NCI-H82 treated with DMSO at 0.1 percent for 48 hours (cell line): ENCODE data around the gene ARHGDIG.
"Not testable (repeated sequence)": the region's sequence is repeated elsewhere in the genome, so short reads cannot be mapped to it uniquely, and the experiment has no call there.

Source experiments
- DNase-seq: peaks from one replicate; lab custom pipeline; 2025; ENCODE audit not compliant: unreplicated experiment; lab: John Stamatoyannopoulos, UW

Gene ARHGDIG

DNA sequence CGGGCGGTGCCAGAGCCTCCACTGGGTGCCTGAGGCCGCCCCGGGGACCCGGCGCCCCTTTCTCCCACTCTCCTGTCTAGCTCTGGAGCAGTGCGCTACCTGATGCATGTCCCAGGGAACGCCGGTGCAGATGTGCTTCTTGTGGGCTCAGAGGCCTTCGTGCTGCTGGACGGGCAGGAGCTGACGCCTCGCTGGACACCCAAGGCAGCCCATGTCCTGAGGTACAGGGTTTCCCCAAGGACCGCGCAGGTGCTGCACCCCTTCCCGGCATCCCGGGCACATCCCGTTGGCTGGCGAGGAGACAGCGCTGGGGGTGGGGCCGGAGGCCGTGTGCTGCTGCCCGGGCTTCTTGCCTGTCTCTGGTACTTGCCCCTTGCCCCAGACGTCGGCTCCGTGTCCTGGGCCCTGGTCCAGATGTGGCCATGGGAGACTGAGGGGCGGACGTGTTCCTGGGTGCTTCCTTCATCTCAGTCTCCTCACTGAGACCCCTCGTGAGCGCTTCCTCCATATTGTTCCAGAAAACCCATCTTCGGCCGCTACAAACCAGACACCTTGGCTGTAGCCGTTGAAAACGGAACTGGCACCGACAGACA, 17.1 kb upstream of the ARHGDIG start:
- no peak for DNase-seq

DNA sequence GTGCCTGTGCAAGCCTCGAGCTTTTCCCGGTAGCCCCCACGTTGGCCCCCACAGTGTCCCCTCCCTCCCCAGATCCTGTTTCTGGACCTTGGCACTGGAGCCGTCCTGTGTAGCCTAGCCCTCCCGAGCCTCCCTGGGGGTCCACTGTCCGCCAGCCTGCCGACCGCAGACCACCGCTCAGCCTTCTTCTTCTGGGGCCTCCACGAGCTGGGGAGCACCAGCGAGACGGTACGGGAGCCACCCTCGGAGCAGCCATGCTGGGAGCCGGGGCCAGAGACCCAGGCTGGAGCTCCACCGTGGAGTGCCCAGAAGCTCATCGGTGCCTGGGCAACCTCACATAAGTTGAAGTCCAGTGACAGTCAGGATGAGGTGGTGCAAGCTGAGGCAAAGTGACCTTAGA, 16.4 kb upstream of the ARHGDIG start:
- no peak for DNase-seq

DNA sequence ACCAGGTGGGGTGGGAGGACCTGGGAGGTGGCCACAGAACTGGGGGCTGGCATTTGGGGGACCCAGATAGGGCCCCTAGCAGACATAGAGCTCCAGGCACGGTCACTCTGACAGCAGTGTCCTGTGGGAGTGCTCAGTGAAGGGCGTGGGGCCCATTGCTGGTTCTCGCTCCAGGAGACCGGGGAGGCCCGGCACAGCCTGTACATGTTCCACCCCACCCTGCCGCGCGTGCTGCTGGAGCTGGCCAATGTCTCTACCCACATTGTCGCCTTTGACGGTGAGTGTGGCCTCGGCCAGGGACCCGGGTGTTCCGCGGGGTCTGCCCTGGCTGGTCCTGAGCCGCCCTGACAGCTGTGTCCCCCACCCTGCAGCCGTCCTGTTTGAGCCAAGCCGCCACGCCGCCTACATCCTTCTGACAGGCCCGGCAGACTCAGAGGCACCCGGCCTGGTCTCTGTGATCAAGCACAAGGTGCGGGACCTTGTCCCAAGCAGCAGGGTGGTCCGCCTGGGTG, 15.9 kb upstream of the ARHGDIG start:
- no peak for DNase-seq

DNA sequence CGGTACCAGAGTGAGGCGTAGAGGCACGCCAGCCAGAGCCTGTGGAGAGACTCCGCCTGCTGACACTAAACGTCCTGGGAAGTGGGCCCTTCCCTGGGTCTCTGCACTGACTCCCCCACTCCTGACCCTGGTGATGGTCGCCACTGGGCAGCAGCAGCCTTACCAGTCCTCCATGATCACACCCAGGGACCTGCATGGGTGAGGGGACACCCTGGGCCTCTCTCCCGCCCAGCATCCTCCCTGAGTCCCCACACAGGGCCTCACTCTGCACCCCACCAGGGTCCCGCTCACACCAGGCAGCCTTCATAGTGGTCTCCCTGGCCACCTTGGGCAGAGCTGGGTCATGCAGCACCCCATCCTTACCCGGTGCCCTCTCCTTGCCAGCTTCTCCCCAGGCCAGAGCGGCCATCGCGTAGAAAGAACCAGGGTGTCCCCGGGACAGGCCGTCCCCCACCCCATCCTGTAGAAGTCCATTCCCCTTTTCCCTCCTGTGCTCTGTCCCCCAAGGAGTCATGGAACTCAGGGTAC, 15.3 kb upstream of the ARHGDIG start:
- no peak for DNase-seq

DNA sequence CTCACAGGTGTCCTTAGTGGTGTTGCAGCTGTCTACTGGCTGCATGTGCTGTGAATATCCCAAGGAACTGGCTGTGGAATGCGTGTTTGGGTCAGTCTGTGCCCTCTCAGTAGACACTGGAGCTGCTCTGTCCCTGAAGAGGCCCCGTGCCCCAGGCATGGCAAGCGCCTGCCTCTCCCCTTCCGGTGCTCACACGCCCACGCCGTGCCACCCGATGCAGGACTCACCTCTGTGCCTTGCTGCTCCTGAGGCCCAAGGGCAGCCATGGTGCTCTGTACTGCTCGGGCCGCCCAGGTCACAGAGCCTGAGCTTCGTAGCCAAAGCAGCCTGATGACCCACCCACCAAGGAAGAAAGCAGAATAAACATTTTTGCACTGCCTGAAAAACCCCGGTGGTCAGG, 14.7 kb upstream of the ARHGDIG start:
- DNase-seq = no peak

DNA sequence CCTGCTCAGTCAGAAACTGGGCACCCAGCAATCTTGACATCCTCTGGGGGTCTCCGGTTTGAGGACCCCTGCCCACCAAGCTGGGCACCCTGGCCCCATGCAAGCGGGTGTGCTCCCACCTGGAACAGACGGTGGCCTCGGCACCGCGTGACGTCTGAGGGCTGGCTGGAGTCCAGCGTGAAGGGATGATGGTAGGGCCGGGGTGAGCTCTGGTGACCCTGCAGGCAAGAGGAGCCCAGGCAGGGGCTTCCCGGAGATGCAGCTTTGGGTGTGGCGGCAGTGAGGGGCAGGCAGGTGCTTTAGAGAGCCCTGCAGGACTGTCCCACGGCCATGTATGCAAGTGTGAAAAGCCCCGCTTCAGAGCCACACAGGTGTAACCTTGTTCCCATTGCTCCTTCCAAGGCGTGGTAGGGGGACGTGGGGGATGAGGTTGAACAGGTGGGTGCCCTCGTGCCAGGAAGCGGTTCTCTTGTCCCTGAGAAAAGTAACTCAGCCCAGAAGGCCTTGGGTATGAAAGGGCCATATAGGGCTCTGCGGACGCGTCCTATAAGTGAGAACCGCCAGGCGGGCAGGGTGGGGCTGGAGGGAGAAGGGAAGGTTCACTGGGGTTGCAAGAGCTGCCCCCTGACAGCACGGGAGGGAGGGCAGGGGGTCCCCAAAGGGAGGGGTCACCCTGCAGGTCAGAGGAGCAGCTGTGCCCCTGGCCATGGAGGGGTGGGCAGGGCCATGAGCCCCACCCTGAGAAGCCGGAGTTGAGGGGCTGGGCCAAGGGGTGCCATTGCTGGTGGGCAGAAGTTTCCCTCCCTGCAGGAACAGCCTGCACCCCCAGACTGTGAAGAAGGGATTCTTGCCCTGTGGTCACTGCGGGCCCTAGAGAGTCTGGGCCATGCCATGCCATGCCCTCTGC, 13.9 kb upstream of the ARHGDIG start:
- DNase-seq = no peak

DNA sequence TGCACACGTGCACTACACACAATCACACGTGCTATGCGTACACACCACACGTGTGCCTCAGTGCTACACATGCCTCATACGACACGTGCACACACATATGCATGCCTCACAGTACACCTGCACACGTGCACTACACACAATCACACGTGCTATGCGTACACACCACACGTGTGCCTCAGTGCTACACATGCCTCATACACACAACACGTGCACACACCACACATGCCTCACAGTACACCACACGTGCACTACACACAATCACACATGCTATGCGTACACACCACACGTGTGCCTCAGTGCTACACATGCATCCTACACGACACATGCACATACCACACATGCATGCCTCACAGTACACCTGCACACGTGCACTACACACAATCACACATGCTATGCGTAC, 12.8 kb upstream of the ARHGDIG start:
- DNase-seq = not testable (repeated sequence)

DNA sequence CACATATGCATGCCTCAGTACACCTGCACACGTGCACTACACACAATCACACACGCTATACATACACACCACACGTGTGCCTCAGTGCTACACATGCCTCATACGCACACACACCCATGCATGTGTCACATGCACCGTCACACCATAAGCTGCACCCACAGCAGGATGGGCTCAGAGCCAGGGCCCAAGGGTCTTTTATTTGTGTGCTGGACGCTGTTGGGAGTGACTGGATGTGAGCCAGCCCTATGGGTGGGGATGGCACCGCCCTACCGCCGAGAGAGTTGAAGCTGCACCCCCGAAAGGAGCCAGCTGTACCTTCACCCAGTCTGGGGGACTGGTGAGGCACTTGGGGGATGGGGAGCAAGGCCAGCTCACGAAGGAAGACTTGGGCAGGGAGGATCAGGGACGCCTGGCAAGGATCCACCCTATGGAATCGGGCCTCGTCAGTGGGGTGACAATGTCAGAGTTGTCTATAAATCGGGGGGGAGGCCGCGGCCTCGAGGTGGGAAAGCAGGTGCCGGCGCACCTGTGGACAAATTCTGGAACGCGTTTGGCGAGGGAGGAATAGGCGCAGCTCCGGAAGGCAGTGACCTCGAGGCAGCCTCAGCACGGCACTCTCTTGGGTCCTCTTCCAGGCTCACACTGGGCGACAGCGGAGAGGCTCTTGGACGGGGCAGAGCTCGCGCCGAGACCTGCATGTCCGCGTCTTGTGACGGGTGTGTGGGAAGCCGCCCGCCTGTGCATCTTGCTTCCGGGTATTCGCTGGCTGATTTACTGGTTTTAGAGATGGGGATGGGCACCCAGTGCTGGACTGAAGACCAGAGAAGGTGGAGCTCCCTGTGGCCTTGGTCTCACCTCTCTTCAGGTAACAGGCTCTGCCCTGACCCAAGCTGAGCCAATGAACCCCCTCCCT, 12.0 kb upstream of the ARHGDIG start:
- no peak for DNase-seq

DNA sequence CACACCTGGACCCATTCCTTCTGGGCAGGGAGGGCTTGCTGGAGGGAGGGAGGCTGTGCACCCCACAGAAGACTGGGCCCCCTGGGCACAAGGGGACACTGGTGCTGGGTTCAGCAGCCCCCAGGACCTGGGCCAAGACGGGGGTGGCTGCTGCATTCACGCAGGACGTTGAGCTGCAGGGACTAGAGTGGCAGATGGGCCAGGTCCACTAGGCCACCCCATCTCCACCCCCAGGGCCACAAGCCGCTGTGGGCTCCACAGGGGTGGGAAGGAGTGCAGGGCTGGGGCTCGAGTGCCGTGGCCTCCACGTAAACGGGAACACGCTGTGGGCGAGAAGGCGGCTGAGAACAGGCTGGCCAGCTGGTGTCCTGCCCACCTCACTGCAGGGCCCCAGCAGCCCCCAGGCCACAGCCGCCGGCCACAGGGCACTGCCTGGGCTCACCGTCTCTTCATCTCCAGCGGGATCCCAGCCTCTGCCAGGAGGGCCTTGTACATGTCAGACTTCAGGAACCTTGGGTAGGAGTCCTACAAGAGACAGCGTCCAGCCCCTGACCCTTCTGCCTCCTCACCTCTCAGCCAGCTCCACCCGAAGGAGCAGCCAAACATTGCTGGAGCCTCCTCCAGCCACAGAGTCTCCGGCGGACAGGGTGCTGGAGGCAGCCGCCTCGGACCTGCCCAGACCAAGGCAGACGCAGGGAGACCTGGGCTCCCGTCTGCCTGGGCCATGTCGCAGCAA, 11.2 kb upstream of the ARHGDIG start:
- DNase-seq = no peak

DNA sequence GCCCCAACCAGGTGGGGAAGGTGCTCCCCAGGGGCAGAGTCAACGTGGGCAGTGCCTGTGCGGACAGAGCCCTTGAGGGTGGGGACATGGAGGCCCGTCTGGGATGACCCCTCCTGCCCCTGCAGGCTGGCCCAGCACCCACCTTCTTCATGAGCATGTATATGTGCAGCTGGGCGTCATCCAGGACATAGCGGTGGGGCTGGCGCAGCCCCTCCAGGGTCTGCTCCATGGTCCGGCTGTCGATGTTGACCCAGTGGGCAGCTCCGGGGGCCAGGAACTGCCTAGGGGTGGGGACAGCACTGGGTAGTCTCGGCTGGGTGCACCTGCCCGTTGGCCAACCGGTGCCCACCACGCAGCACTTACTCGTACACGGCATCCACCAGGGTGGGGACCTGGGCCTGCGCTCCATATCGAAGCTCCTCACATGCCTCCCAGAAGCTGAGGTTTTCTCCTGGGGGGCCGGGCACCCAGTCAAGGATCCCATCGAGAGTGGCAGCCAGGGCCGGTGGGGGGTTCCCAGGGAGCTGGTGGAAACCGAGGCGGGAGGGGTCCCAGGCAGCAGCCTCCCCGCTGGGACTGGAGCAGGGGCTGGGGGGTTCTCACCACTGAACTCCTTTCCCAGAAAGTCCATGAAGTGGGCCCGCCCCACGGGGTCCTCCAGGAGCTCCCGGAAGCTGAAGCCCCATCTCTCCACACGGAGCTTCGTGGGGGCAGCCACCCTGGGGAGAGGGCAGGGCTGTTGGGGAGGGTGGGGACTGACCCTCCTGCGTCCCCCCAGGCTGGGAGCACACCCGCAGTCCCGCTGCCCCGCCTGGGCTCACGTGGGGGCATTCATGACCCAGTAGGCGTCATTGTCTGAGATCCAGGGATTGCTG, 9.8 kb upstream of the ARHGDIG start:
- DNase-seq = no peak

DNA sequence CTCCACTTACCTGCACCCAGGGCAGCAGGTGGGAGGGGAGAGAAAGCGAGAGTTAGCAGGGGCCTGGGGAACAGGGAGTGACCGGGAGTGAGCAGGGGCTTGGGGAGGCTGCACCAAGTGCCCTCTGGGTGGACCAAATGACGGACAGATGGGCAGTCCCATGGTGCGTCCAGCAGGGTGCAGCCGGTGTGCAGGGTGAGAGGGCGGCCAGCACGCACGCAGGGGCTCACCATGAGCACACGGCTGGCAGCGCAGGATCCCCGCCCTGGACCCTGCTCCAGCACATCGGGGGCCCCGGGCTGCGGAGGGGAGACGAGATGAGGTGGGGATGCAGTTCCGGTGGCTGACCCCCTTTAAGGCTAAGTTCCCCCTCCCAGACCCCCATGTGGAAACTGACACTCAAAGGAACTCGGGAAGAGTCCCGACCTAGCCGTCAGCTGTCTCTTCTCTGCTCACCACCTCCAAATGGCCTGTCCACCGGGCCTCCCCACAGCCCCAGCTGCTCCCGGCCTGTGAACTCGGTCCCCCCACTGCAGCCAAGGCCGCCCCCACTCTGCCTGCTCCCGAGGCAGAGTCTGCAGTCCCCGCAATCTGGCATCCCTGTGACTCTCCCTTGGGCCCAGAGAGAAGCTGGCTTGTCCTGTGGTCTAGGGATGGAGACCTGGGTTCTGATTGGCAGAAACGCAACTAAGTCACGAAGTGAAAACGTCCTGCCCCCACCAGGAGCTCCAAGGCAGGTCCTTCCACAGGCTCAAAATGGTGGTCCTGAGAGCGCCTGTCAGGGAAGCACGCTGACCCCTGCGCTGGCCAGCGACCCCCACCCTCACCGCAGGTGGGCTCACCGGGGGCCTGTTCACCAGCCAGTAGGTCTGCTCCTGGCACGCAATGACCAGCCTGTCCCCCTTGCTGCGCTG, 7.5 kb upstream of the ARHGDIG start:
- DNase-seq = no peak

DNA sequence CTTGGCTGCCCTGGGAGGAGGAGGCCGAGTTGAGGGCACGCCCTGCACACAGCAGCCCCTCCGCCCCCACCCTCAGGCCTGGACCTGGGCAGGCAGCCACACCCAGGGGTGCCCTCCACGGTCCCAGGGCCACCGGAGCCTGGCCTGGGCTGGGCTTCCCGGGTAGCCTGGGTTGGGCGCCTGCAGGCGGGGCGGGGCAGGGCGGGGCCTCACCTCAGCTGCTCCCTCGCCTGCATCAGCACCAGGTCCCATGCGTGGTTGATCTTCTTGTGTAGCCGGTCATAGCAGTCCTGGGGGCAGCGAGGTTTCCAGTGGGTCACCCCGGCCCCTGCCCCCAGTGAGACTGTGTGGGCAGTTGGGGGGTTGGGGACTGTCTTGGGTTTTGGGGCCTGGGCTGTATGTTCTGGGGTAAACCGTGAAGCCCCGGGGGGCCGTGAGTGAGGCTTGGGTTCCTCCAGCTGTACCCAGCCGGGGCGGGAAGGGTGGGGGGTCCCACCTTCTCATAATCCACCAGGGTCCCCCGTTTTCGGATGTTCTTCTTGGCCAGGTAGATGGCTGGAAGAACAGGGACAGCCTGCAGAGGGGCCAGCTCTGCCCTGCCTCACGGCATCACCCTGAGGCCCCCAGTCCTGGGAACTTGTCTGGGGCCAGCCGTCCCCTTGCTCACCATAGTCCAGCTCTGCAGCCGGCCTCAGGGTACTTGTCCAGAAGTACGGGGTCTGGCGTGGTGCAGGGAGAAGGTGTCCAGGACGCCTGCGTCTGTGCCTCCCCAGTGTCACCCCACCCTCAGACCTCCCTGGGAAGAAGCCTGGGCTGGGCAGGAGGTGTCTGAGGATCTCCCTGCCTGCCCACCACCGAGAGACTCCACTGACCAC, 6.6 kb upstream of the ARHGDIG start:
- DNase-seq = no peak

DNA sequence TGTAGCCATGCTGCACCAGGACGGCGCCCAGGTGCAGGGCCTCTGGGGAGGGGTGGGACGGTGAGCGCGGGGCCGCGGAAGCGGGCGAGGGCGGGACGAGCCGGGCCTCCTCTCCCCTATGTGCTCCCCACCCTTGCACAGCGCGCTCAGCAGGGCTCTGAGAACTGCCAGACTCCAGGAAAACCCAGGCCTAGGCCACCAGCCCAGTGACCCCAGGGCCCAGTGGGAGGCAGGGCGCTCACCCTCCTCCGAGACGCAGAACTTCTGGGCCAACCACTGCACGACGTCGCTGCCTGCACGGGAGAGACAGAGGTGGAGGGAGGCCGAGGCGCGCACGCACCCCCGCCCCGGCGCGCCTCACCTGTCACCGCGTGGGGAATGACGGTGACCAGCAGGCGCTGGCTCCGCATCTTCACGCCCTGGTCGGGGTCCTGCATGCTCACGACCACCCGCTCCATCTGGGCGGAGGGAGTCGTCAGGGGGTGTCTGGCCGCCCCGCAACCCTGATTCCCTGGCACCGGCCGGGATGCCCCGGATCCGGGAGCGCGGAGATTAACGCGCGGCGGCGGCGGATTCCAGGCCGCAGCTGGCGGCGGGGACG, 5.2 kb upstream of the ARHGDIG start:
- no peak for DNase-seq

DNA sequence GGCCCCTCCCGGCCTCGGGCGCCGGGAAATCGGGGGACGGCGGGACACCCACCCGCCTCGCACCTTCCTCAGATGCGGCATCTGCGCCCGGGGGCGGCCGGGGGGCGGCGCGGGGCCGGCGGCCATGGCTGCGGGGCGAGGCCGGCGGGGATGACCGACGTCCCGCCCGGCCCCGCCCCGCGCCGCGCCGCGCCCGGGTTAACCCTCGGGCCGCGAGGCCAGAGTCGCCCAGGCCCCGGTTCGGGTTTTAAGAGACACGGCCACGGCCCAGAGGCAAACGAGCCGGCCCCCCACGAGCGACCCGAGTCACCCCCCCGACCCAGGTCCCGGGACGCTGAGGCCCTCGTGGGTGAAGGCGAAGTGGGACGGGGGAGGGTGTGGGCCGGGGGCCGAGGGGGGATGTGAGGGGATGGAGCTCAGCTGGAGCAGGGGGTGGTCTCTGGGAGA, 4.6 kb upstream of the ARHGDIG start, which contains the start of gene RGS11:
RGS11 (minus strand) TSS at position 159 of the 447 bp plus-strand sequence; CDS start at position 126, 33 bp downstream.
- DNase-seq = no peak

DNA sequence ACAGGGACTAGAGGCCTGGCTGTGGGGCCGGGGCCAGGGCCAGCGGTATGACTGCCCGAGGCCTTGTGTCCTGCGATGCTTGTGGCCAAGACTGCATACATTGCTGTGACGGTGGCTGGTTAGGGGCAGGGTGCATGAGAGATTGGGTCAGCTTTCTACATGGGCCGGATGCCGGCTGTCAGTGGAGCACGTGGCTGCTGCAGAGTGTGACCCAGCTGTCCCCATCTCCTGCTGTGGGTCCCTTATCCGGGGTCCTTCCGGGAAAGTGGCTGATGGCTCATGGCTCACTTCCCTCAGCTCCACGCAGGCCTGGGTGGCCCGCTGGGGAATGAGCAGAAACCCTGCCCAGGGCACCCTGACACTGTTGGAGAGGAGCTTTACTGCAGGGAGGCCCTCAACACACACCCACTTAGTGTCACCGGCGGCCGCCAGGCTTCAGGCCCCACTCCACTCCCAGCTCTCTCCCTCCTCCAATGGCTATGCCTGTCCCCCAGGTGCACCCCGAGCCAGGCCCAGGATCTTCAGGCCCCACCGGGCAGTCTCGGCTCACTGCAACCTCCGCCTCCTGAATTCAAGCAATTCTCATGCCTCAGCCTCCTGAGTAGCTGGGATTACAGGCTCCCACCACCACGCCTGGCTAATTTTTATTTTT, 3.8 kb upstream of the ARHGDIG start:
- DNase-seq = no peak

DNA sequence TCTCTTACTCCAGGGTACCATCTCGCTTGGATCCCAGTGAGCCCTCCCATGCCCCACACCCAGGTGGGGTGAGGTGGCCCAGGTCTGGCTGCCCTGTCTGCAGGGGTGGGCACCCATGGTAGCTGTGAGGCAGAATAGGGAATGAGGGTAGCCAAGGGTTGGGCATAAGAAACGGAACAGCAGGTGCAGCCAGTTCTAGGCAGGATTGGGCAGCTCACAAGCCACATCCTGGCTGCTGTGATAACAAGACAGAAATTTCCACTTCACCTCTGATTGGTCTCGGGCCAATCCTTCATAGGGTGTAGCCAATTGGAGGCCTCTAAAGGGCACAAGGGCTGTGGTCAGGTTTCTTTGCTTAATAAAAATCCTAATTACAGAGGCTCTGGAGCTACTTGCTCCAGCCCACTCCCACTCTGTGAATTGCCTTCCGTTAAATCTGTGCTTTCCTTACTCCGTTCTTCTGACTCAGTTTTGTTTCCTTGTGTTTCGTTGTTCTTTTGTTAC, 1.5 kb upstream of the ARHGDIG start:
- DNase-seq = no peak
